K562 (cell line): ENCODE results near the gene CSTPP1. TPM values are rescaled to one million over a fixed set of nuclear protein-coding genes. Genes with fewer than 3 reads are reported as not detected.
"Not testable (repeated sequence)": the region's sequence is repeated elsewhere in the genome, so short reads cannot be mapped to it uniquely, and the experiment has no call there.

Experiments
- ATAC-seq: fragments of 200-7000 bp; cut with Tn5 transposase; 3 replicates; pipeline ENCODE4 v1.9.1; 2020; ENCODE audit warnings: moderate library complexity
- BruUV-seq: library from RNA; stranded (reverse); fragments of 400-500 nt; replicated peaks from 2 replicates; lab custom pipeline; 2021; lab: Mats Ljungman, UMichigan
- CTCF ChIA-PET: fragments of 300-600 bp; formaldehyde crosslinking; extraction: SDS; loops from one replicate; lab custom pipeline; 2021; ENCODE audit warnings: low intra/inter-chr PET ratio; lab: Yijun Ruan, JAX
- POLR2A ChIA-PET: fragments of 300-600, 350-650 bp; sonication (Branson Sonifier 250); formaldehyde crosslinking; extraction: SDS; loops from one replicate; lab custom pipeline; 2021; ENCODE audit warnings: antibody characterized with exemption, inconsistent platforms; lab: Yijun Ruan, JAX
- DNase-seq, 4 experiments: peaks; one replicate each; pipeline versions ENCODE4 v3.0.0 to v3.0.0-alpha.2; 2011 to 2018; ENCODE audit warnings: low spot score in 3 of 4, mixed read lengths in 3 of 4; ENCODE audit errors: extremely low read depth in 1 of 4
- FAIRE-seq: peaks from 2 replicates; lab custom pipeline; 2011; peaks lifted over from hg19 to GRCh38; lab: Jason Lieb, UNC
- H2AFZ ChIP-seq: 2 replicates; pipeline ENCODE4 v1.6.0; 2011; ENCODE audit warnings: low read depth, low read length, control low read depth, inconsistent platforms
- H3K27ac ChIP-seq: fragments of 200-600 bp; 3 replicates; pipeline ENCODE4 v1.8.0; 2011; ENCODE audit warnings: low read depth, mild to moderate bottlenecking, control low read depth, inconsistent platforms, low read length, moderate library complexity, mixed read lengths; ENCODE audit errors: extremely low read depth
- H3K27me3 ChIP-seq, 2 experiments: fragments of 300-600 bp in 1 of 2; 2 replicates in 1 of 2; 3 replicates in 1 of 2; pipeline versions ENCODE4 v1.6.0 to v1.8.0; 2011; ENCODE audit warnings: inconsistent platforms in 2 of 2, low read length in 2 of 2, mild to moderate bottlenecking in 1 of 2, mixed read lengths in 1 of 2, moderate library complexity in 1 of 2; ENCODE audit not compliant: control insufficient read depth in 2 of 2, insufficient read depth in 2 of 2
- H3K36me3 ChIP-seq: fragments of 300-600 bp; 3 replicates; pipeline ENCODE4 v1.8.0; 2011; ENCODE audit warnings: mild to moderate bottlenecking, low read length, inconsistent platforms; ENCODE audit not compliant: control insufficient read depth, insufficient read depth
- H3K4me1 ChIP-seq, 2 experiments: fragments of 200-600 bp in 1 of 2; replicated peaks in 1 of 2; 2 replicates in 1 of 2; 3 replicates in 1 of 2; pipeline versions ENCODE4 v1.5.1 to v1.8.0; 2011; ENCODE audit warnings: inconsistent platforms in 2 of 2, low read length in 2 of 2, mild to moderate bottlenecking in 1 of 2, mixed read lengths in 1 of 2, moderate library complexity in 1 of 2; ENCODE audit not compliant: control insufficient read depth in 2 of 2, insufficient read depth in 2 of 2
- H3K4me2 ChIP-seq: 2 replicates; pipeline ENCODE4 v1.6.1; 2011; ENCODE audit warnings: low read length, control low read depth, inconsistent platforms, mixed read lengths; ENCODE audit not compliant: insufficient read depth
- H3K4me3 ChIP-seq: fragments of 200-600 bp; sonication (generic), shearing (Covaris generic); 2 replicates; pipeline ENCODE4 v1.5.1; 2016; ENCODE audit warnings: control low read depth, inconsistent platforms
- H3K79me2 ChIP-seq: fragments of 200-600 bp; 3 replicates; pipeline ENCODE4 v1.8.0; 2011; ENCODE audit warnings: low read length, inconsistent platforms; ENCODE audit not compliant: control insufficient read depth, insufficient read depth
- H3K9ac ChIP-seq, 2 experiments: 2 replicates each; pipeline versions ENCODE4 v1.6.0 to v1.6.1; 2011; ENCODE audit warnings: low read depth in 2 of 2, low read length in 2 of 2, control low read depth in 1 of 2, inconsistent platforms in 1 of 2, mild to moderate bottlenecking in 1 of 2, mixed read lengths in 1 of 2; ENCODE audit not compliant: insufficient read depth in 1 of 2
- H3K9me1 ChIP-seq: one replicate; pipeline ENCODE4 v1.6.0; 2011; ENCODE audit warnings: inconsistent platforms, mild to moderate bottlenecking, low read length, moderate library complexity; ENCODE audit not compliant: control insufficient read depth, insufficient read depth
- H3K9me3 ChIP-seq: replicated peaks from 2 replicates; pipeline ENCODE4 v1.5.1; 2011; ENCODE audit warnings: low read depth, low read length, inconsistent platforms; ENCODE audit not compliant: control insufficient read depth, insufficient read depth
- H4K20me1 ChIP-seq: replicated peaks from 2 replicates; pipeline ENCODE4 v1.6.1; 2011; ENCODE audit warnings: low read length, inconsistent platforms, mixed read lengths; ENCODE audit not compliant: control insufficient read depth, insufficient read depth
- HDAC3 ChIP-seq: fragments of 450-650 bp; IDR thresholded peaks from 2 replicates; pipeline ENCODE4 v1.6.1; 2018; ENCODE audit warnings: borderline replicate concordance, mild to moderate bottlenecking, moderate library complexity; ENCODE audit not compliant: partially characterized antibody
- MTA1 ChIP-seq: fragments of 450-650 bp; IDR thresholded peaks from 2 replicates; pipeline ENCODE4 v1.6.1; 2017; ENCODE audit warnings: borderline replicate concordance
- MYC ChIP-seq, 2 experiments: fragments of 250-450 bp in 1 of 2; sonication (Bioruptor Pico) in 1 of 2; IDR thresholded peaks; 2 replicates each; pipeline versions ENCODE4 v1.5.1 to v1.6.1; 2012 to 2021; ENCODE audit warnings: low read depth in 2 of 2, borderline replicate concordance in 1 of 2, improper control_type of control experiment in 1 of 2, low read length in 1 of 2, mild to moderate bottlenecking in 1 of 2, moderate library complexity in 1 of 2
- RBM25 ChIP-seq: fragments of 200-400 bp; formaldehyde crosslinking; IDR thresholded peaks from 2 replicates; pipeline ENCODE4 v1.6.1; 2018; ENCODE audit warnings: low read length, low read depth, moderate library complexity; ENCODE audit not compliant: severe bottlenecking
- TFAM ChIP-seq: fragments of 250-450 bp; sonication (Bioruptor Pico); conservative IDR thresholded peaks from 2 replicates; pipeline ENCODE4 v1.5.0; 2021; ENCODE audit warnings: mild to moderate bottlenecking, moderate library complexity
- TGIF2 ChIP-seq: sonication (generic); formaldehyde crosslinking; IDR thresholded peaks from 2 replicates; pipeline ENCODE4 v1.8.1; 2022; ENCODE audit warnings: mild to moderate bottlenecking, missing genetic modification reagents, moderate library complexity
- THRB ChIP-seq: fragments of 450-650 bp; formaldehyde crosslinking; conservative IDR thresholded peaks from 2 replicates; pipeline ENCODE4 v1.4.0; 2022; ENCODE audit warnings: mild to moderate bottlenecking, missing genetic modification characterization
- ZNF133 ChIP-seq: fragments of 250-450 bp; sonication (Bioruptor Pico); IDR thresholded peaks from 2 replicates; pipeline ENCODE4 v1.4.0; 2020; ENCODE audit warnings: mild to moderate bottlenecking
- ZNF146 ChIP-seq: IDR thresholded peaks from one replicate; pipeline ENCODE4 v1.6.1; 2018; ENCODE audit warnings: missing compliant biosample characterization; ENCODE audit not compliant: unreplicated experiment
- ZNF24 ChIP-seq: fragments of 450-650 bp; IDR thresholded peaks from 2 replicates; pipeline ENCODE4 v1.6.1; 2016
- WGBS: fragments of 100-300 bp; shearing (Covaris generic); methylation state at CpG from one replicate; pipeline ENCODE4 v1.1.6; 2016; ENCODE audit warnings: low coverage, mixed read lengths; ENCODE audit not compliant: insufficient coverage; ENCODE audit errors: missing lambda C conversion rate; 5-methylcytosine and 5-hydroxymethylcytosine counted together
- in situ Hi-C: fragments of 300-500 bp; cut with MboI; formaldehyde crosslinking; loops from 4 replicates; pipeline ENCODE4 v1.15.0; 2018; ENCODE audit warnings: inconsistent platforms, mixed read lengths
- intact Hi-C: fragments of 100-400 bp; cut with micrococcal nuclease; formaldehyde crosslinking; loops from 2 replicates; pipeline ENCODE4 v1.14.2; 2022
- polyA plus RNA-seq, 8 experiments: library from polyadenylated mRNA; depleted of rRNA in 4 of 8; stranded (reverse) in 5 of 8; unstranded in 3 of 8; fragments of >200 nt; fragmentation: Nextera tagmentation in 2 of 8; fragmentation: Illumina TruSeq in 1 of 8; extraction: Ambion mirVana in 2 of 8; extraction: Trizol in 1 of 8; gene quantifications; 2 replicates each; pipeline versions ENCODE4 v1.2.1 to v1.2.3, GENCODE V29; 2011 to 2014; ENCODE audit warnings: inconsistent platforms in 1 of 8, missing spikeins in 1 of 8
- total RNA-seq, 7 experiments: library from RNA; depleted of rRNA in 6 of 7; stranded (reverse); fragments of >200 nt in 6 of 7; fragmentation: Illumina TruSeq in 2 of 7; extraction: Trizol in 2 of 7; gene quantifications; 2 replicates each; pipeline versions ENCODE4 v1.2.1 to v1.2.3, GENCODE V29; 2011 to 2021; ENCODE audit warnings: low replicate concordance in 1 of 7
- TF ChIP-seq, protein P1 (sequence below): fragments of 250-450 bp; sonication (Bioruptor Pico); IDR thresholded peaks from 2 replicates; pipeline ENCODE4 v1.5.0; 2020; ENCODE audit warnings: mild to moderate bottlenecking, borderline replicate concordance

Gene CSTPP1
- total and polyA plus RNA-seq, 9 of the 15 experiments (the other 6 are each of a cell fraction or from before 2014, with no cell fraction given) = 6.5 to 17.8 (median 9.2) TPM

DNA sequence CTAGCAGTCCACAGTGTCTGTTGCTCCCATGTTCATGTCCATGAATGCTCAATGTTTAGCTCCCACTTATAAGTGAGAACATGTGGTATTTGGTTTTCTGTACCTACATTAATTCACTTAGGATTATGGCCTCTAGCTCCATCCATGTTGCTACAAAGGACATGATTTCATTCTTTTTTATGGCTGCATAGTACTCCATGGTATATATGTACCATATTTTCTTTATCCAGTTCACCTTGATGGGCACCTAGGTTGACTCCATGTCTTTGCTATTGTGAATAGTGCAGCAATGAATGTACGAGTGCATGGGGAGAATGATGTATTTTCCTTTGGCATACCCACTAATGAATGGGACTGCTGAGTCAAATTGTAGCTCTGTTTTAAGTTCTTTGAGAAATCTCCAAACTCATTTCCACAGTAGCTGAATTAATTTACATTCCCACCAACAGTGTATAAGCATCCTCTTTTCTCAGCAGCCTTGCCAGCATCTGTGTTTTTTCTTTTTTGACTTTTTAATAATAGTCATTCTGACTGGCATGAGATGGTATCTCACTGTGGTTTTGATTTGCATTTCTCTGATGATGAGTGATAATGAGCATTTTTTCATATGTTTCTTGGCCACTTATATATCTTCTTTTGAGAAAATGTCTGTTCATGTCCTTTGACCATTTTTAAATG is 53.4 kb downstream of the CSTPP1 start:
- CTCF ChIA-PET, H3K27me3 ChIP-seq, H3K4me2 ChIP-seq, DNase-seq, H3K79me2 ChIP-seq, FAIRE-seq, H2AFZ ChIP-seq, in situ Hi-C loops, BruUV-seq, H3K27ac ChIP-seq, H3K4me3 ChIP-seq, H3K9ac ChIP-seq, H3K4me1 ChIP-seq, ATAC-seq, intact Hi-C loops, H4K20me1 ChIP-seq, H3K36me3 ChIP-seq, H3K9me1 ChIP-seq, H3K9me3 ChIP-seq: not testable (repeated sequence)
- POLR2A ChIA-PET = interaction anchor here (0.6 kb wide), 1 partner anchor 12 kb away, joined by 3 read pairs; no protein-coding TSS in a partner anchor
- TF ChIP-seq RBM25 = peak; percentile 17
- TF ChIP-seq ZNF146 (CRISPR knock-in tag) = peak; percentile 82
- WGBS = 36% methylated on average over 1 of the region's 1 CpG

DNA sequence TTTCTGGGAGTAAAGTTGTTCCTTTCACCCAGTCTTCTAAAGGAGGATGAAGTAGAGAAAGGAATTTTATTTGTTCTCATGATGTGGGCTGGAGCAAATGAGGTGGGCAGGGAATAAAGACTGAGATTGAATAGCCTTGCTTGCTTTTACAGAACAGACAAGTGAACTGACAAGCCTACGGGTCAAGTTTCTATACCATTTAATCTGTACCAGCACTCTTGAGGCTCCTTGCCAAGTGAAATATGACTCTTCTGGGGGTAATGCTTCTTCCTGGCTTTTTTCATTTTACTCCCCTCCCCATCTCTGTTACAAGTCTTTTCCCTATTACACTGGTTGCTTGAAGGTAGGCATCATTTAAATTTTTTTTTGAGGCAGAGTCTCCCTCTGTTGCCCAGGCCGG is 54.8 kb downstream of the CSTPP1 start:
- FAIRE-seq (no peak), ATAC-seq (no peak), DNase-seq (no peak)
- intact Hi-C loops = no loop called here
- no peak overlapping the region for H3K4me3 ChIP-seq
- no peak overlapping the region for H3K27ac ChIP-seq
- WGBS = 66% methylated on average over 2 of the region's 2 CpGs
- H3K4me2 ChIP-seq = no peak overlapping the region
- no peaks in the 10 kb centered on the region for H3K27me3 ChIP-seq
- no peaks in the 10 kb centered on the region for H3K4me1 ChIP-seq
- no peaks in the 10 kb centered on the region for H3K36me3 ChIP-seq
- BruUV-seq = no TSS peak
- no peak overlapping the region for H2AFZ ChIP-seq
- H3K9ac ChIP-seq = no peak overlapping the region
- H3K9me3 ChIP-seq = no peaks in the 10 kb centered on the region
- no peaks in the 10 kb centered on the region for H3K79me2 ChIP-seq
- H4K20me1 ChIP-seq = no peaks in the 10 kb centered on the region
- ChIA-PET CTCF (no interaction called here), POLR2A (interaction anchor here (0.6 to 1.0 kb wide), 2 partner anchors 9 kb away, joined by 3 to 4 read pairs; no protein-coding TSS in a partner anchor)
- in situ Hi-C loops = no loop called here
- no peaks in the 10 kb centered on the region for H3K9me1 ChIP-seq
- TF ChIP-seq MYC (IDR thresholded peaks at IDR 0.05; ENCODE audit: low read depth, low read length) = no peak
- TF ChIP-seq MYC (CRISPR knock-in tag; IDR thresholded peaks at IDR 0.05; ENCODE audit: borderline replicate concordance, low read depth) = no peak
- TF ChIP-seq, protein P1, sequence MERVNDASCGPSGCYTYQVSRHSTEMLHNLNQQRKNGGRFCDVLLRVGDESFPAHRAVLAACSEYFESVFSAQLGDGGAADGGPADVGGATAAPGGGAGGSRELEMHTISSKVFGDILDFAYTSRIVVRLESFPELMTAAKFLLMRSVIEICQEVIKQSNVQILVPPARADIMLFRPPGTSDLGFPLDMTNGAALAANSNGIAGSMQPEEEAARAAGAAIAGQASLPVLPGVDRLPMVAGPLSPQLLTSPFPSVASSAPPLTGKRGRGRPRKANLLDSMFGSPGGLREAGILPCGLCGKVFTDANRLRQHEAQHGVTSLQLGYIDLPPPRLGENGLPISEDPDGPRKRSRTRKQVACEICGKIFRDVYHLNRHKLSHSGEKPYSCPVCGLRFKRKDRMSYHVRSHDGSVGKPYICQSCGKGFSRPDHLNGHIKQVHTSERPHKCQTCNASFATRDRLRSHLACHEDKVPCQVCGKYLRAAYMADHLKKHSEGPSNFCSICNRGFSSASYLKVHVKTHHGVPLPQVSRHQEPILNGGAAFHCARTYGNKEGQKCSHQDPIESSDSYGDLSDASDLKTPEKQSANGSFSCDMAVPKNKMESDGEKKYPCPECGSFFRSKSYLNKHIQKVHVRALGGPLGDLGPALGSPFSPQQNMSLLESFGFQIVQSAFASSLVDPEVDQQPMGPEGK (CRISPR knock-in tag) = no peak
- TF ChIP-seq MTA1 = no peak
- TF ChIP-seq ZNF24 = no peak
- no peak for TF ChIP-seq TGIF2 (CRISPR knock-in tag)
- no peak for TF ChIP-seq HDAC3
- no peak for TF ChIP-seq TFAM (CRISPR knock-in tag)
- no peak for TF ChIP-seq THRB (CRISPR knock-in tag)
- no peak for TF ChIP-seq ZNF133 (CRISPR knock-in tag)
